Measurements from ENCODE around the gene OSBPL6.

DNA sequence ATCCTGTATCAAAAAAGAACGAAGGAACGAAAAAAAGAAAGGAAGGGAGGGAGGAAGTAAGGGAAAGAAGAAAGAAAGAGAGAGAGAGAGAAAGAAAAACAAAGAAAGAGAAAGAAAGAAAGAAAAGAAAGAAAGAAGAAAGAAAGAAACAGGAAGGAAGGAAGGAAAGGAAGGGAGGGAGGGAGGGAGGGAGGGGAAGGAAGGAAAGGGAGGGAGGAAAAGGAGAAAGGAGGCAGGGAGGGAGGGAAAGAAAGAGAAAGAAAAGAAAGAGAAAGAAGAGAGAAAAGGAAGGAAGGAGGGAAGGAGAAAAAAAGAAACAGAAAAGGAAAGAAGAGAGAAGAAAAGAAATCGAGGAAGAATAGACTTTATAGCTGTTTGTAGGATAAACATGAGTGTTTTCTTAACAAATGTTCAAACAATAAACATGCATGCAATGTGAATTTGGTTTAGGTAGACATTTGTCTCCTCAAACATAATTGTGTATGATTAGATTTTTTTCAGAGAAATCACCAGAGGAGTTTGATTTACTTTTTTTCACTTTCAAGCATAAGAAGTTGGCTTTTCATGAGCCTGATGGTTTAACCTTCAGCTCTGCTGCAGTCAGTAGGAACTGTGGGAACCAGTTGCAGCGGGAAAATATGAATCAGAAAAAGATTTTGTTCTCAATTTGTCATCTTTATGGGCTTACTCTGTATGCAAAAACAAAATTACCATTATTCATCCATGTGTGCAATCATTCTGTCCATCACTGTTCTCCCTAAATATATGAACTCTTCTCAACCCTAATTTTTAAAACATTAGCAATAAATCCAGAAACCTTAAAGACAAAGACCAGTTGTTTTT is 185.1 kb downstream of the OSBPL6 start:
- TF ChIP-seq ZFP41 (tag by site-specific recombination; IDR thresholded peaks at IDR 0.05; ENCODE audit: borderline replicate concordance): no peak
- TF ChIP-seq, protein P1, sequence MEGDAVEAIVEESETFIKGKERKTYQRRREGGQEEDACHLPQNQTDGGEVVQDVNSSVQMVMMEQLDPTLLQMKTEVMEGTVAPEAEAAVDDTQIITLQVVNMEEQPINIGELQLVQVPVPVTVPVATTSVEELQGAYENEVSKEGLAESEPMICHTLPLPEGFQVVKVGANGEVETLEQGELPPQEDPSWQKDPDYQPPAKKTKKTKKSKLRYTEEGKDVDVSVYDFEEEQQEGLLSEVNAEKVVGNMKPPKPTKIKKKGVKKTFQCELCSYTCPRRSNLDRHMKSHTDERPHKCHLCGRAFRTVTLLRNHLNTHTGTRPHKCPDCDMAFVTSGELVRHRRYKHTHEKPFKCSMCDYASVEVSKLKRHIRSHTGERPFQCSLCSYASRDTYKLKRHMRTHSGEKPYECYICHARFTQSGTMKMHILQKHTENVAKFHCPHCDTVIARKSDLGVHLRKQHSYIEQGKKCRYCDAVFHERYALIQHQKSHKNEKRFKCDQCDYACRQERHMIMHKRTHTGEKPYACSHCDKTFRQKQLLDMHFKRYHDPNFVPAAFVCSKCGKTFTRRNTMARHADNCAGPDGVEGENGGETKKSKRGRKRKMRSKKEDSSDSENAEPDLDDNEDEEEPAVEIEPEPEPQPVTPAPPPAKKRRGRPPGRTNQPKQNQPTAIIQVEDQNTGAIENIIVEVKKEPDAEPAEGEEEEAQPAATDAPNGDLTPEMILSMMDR (tag by site-specific recombination; IDR thresholded peaks at IDR 0.05): no peak
- no peak for TF ChIP-seq ZNF76 (tag by site-specific recombination; IDR thresholded peaks at IDR 0.05; ENCODE audit: borderline replicate concordance, low read depth)

All from HEK293 (cell line).